GM18499 (cell line): ENCODE results near the gene TET2.
A peak's percentile ranks its signal among the peaks of the same experiment; 100 is the strongest.

Source experiments
- ATAC-seq: cut with Tn5 transposase; IDR thresholded peaks from one replicate; pipeline ENCODE4 v1.9.1; 2021; ENCODE audit warnings: moderate number of reproducible peaks; ENCODE audit not compliant: insufficient read depth, unreplicated experiment

Gene TET2

DNA sequence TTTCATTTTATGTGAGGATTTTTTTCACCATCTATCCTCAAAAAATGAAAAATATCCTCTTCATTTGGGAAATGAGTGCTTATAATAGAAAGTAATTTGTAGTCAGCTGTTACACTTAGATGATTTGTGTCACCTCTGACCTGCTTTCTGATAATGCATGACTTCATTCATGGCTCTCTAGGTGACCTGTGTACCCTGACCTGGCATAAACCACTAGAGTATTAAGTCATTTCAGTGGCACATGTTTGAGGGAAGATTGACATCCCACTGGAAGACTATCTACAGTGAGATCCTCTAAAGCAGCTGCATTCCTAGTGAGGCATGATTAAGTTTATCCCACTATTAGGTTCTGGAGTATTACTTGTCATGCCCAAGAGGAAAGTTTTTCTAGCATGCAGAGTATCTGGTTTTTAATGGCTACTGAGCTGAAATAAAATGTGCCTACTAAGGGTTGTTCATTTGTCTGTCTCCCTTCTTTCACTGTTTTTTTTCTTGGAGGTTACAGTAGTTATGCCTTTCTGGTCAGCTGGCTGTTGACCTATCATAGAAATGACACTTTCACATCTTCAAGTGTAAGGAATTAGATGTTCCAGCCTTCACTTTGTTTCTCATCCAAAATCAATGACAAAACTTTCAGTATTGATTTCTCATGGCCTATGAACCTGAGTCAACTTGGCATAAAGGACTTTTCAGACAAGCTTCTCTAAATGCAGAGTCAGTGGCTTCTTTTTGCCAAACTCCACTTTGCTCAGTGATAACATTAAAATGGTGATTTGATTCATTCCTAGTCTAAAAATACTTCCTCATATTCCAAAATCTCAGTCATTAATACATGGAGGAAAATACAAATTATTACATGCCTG is 33.1 kb downstream of the TET2 start:
- ATAC-seq, result no peak

DNA sequence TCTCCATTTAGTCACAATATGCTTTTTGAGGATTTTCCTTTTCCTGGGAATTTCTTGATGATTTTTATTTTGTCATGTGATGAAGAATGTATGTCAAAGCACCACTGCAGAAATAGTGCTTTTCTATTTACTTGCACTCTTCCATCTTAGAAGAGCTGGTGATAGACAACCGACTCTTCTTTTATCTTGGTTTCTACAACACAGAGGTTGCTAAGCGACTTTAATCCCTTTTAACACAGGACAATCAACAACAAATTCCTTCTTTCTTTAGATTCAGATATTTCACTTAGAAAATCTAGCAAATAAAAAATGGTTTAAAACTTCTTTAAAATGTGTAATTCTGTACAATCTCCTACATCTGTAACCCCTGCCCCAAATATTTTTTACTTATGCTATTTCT is 34.6 kb downstream of the TET2 start:
- ATAC-seq, result no peak

DNA sequence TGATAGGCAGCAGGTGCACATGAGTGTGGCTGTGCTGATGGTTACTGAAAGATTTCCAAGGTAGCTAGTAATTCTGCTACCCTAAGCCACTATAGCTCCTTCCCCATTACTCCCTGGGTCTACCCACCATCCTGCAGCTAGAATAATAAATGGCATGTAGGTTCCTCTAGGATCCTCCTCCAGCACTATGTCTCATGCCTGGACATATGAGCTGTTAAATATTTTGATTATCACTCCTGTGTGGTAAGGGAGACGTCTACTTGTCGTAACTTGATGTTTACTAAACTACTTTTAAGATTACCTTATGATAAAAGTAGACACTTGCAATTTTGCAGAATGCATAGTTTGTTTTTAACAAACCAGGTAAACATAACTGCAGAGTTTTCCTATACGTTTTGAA is 35.5 kb downstream of the TET2 start:
- no peak for ATAC-seq

GRCh38 chr4:105184316-105184980 is 37.8 kb downstream of the TET2 start:
- ATAC-seq, result no peak

GRCh38 chr4:105186701-105187161 is 40.1 kb downstream of the TET2 start:
- ATAC-seq, result no peak

DNA sequence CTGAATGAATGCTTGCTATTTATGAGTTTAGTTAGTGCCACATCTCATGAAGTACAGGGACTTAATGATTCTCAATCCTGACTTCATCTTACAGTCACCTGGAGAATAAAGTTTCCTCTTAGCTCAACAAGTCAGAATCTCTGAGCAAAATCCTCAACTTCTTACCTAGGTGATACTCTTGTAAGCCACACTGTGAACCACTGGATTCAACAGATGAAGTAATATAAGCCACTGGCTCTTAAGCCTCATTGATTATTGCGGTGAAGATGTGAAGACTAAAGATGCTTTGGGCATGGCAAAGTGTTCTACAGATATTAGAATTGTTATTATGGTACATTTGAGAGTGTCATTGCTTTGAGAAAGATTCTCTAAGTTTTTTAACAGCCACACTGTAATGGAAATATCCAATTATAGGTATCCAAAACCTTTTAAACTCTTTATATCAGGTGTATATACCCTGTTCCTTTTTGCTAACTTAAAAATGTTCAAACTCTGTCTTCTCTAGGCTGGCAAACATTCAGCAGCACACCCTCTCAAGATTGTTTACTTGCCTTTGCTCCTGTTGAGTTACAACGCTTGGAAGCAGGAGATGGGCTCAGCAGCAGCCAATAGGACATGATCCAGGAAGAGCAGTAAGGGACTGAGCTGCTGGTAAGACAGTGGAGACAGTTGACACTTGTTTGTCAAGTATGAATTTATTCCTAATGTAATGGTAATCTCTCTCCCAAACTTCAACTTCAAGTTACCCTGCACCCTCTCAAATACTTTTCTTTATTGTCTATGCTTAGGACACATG is 43.4 kb downstream of the TET2 start:
- ATAC-seq, result no peak

DNA sequence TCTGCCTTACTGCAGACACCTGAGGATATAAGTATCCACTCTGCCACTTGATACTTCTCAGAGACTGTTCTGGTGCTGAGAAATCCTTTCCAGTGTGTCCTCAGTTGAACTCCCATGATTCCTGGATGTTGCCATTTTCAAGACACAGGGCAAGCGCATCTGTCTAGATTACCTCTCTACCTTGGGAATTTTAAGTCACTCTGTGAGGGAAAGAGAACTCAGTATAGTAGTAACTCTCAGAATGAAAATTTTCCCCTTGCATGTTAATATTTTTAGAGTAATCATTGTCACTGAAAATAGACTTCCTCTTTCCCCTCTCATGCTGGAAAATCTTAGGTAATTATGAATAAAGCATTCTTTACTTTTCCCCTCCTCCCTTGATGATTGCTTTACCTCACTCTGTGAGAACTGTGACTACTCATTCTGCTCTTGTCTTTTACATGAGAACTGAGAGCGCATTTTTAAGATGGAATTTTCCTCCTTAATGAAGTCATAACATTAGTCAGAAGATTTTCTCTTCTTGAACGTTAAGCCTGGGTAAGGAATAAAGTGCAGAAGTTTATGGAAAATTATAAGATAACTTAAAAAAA is 45.0 kb downstream of the TET2 start:
- ATAC-seq, result peak; percentile 43

GRCh38 chr4:105192474-105192873 is 45.8 kb downstream of the TET2 start:
- no peak for ATAC-seq

DNA sequence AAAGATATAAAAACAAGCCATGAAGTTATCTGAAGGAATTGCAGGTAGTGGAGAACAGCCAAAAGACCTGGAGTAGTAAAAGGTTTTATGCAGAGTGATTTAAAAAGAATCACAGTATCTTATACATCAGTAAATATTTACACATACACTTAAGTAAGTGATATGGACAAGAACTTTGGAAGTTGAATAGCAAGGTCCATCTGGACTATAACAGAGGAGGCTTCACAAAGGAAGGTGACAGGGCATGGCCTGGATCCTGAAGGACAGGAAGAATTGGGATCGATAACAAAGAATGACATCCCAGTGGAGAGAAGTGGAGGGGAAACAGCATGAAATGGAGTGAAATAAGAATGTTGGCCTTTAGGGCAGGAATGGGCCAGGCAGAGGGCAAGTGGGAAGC is 46.2 kb downstream of the TET2 start:
- no peak for ATAC-seq

GRCh38 chr4:105193536-105193935 is 46.9 kb downstream of the TET2 start:
- no peak for ATAC-seq

DNA sequence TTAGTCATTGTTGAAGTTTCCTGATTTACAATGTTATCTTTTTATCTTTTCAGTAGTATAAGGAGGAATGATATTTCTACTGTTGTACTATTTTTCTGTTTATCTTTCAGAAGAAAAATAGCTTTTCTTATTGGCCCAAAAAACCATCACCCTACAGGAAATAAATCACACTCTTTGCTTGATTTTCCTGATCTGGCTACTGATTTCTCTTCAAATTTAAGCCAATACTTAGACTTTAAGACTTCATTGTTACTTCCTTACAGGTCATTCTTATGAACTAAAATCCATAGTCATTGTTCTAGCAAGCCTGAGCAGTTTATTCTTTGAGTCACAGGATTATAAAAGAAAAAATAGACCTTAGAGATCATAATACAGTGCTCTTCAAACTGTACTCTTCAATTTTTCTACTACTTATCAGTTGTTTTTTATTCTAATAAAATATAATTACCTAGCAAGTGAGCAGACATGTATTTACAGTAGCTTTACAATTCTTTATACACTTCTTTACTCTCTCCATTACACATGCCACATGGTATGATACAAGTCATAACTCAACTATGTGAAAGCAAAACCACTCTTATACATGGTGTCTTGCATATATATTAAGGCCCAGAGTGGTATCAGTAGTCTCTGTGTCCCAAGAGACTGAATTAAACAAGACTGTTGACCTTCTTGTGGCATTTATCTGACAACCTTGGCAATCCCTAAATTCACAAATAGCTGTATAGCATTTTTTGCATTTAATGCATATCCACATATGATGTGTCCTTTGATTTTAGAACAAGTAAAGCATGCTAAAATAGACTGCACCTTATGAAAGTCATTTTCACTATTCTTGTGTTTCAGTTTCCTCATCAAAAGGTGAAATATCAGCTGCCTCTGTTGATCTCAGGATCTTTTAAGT is 47.9 kb downstream of the TET2 start:
- ATAC-seq, result peak; percentile 88

DNA sequence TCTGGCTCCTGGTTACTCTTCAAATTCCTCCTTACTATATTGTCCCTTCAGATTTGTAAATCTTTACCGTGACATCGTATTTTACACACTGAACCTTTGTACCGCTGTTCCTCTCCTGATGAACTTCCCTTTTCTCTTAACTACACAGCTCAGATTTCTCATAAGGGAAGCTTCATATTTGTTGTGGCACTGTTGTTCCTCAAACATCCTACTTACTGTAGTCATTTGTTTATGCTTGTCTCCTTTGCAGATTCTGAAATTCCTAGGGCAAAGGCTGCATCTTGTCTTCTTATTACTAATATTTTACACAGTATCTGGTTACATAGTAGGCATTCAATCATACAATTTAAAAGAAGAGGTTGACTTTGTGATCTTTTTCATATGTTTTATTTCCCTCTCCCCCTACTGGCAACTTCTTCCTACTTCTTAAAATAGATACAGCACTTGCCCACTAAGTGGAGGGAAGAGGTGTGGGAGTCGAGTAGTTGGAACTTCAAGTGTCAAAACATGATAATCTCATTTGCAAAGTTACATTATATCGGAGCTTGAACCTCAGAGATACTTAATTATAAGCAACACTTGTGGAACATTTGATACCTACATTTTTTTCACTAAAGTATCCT is 50.0 kb downstream of the TET2 start:
- no peak for ATAC-seq

DNA sequence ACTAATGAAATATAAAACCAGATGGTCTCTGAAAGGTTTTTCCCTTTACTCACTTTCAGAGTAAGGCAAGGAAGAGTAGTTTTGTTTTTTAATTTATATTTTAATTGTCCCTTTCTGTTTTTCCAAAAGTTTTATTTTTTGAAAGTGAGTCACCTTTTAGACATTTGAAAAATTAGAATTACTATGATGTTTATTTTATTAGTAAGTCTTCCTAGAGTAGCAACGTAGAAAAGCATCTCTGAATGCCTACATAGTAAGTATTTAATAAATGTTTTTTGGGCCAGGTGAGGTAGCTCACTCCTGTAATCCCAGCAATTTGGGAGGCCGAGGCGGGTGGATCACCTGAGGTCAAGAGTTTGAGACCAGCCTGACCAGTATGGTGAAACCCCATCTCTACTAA is 51.1 kb downstream of the TET2 start:
- ATAC-seq, result no peak

DNA sequence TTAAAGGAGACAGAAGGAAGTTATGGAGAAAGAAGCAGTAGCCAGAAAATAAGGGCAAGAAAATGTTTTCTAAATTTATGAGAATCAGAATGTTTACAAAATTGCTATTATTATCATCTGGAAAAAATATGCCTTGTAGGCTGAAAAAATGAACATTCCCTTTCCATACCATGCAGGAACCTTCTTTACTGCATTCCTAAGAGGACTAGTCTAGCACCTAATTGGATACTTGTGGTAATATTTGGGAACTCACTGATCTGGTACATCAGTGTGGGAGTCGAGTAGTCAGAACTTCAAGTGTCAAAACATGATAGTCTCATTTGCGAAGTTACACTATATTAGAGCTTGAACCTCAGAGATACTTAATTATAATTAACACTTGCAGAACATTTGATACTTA is 51.9 kb downstream of the TET2 start:
- no peak for ATAC-seq

DNA sequence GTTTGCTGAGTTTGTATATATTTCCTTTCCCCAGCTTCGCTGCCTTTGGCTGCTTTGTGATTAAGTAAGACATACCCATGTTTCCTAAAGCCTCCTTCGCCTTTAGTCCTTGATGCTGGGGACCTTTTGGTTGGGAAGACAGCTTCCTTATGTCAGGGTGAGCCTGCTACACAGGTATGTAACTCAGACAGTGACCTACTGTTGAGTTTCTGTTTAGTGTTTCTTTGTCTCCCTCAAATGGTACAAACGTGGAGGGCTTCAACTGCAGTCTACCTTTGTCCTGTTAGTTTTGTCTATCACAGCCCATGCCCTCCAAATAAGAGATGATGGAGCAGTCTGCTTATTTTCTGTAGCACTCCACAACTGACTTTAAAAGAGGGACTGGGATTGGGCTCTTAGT is 59.5 kb downstream of the TET2 start:
- no peak for ATAC-seq

GRCh38 chr4:105207386-105207785 is 60.7 kb downstream of the TET2 start:
- no peak for ATAC-seq

- no peak for ATAC-seq
These were observed 61.9 kb downstream of the TET2 start for GRCh38 chr4:105208561-105208960.

- no peak for ATAC-seq
These were observed 64.2 kb downstream of the TET2 start for GRCh38 chr4:105210916-105211315.
